ENCODE data around the gene TMEM132D. TPM values are rescaled to one million over a fixed set of nuclear protein-coding genes. Genes with fewer than 3 reads are reported as not detected.

TMEM132D gene
- total and polyA plus RNA-seq, 2 of the 4 experiments (the other 2 are of a cell fraction) = not detected

- POLR2A ChIA-PET (ENCODE audit: unreplicated experiment) = no interaction called here
Observed at GRCh38 chr12:129854591-129854990, 49.2 kb downstream of the TMEM132D start.

More at GRCh38 chr12:129854591-129854990, 49.2 kb downstream of the TMEM132D start:
- BruUV-seq (replicated peaks) = no TSS peak
- no peaks in the 10 kb centered on the region for H4K20me1 ChIP-seq (ENCODE audit: insufficient read depth, low read length)
- no peak overlapping the region for H3K9ac ChIP-seq (ENCODE audit: low read depth, low read length)
- H3K18ac ChIP-seq (ENCODE audit: low read depth, low read length) = no peak overlapping the region
- no peak overlapping the region for H3K14ac ChIP-seq (replicated peaks; ENCODE audit: low read depth, low read length)
- no peaks in the 10 kb centered on the region for H3K27me3 ChIP-seq (ENCODE audit: control insufficient read depth, insufficient read depth, low read length)
- H2AK9ac ChIP-seq (replicated peaks; ENCODE audit: low read depth, low read length, poor library complexity) = no peak overlapping the region
- DNase-seq (no peak), ATAC-seq (ENCODE audit: low read depth) (no peak)
- dilution Hi-C loops (cut with HindIII; ENCODE audit: low sequenced_read_pairs, unreplicated experiment) (no loop called here), intact Hi-C loops (cut with micrococcal nuclease) (no loop called here), in situ Hi-C loops (cut with MboI; ENCODE audit: low sequenced_read_pairs) (no loop called here)
- CTCF ChIA-PET = no interaction called here
- H3K9me1 ChIP-seq (ENCODE audit: insufficient read depth, low read length) = no peaks in the 10 kb centered on the region
- H3K4ac ChIP-seq (ENCODE audit: low read depth, low read length) = no peak overlapping the region
- TF ChIP-seq MXI1 (IDR thresholded peaks at IDR 0.05; ENCODE audit: borderline replicate concordance, low read depth, low read length) = no peak
- no peak for TF ChIP-seq CHD1 (IDR thresholded peaks at IDR 0.05; ENCODE audit: low read depth, low read length)
- no peak for TF ChIP-seq MAZ (IDR thresholded peaks at IDR 0.05; ENCODE audit: borderline replicate concordance, low read depth, low read length)
- no peak overlapping the region for H4K8ac ChIP-seq (ENCODE audit: low read depth in 2 of 2, low read length in 2 of 2)
- H2BK20ac ChIP-seq (ENCODE audit: low read depth, low read length) = no peak overlapping the region
- H3K4me2 ChIP-seq (ENCODE audit: low read depth, low read length) = no peak overlapping the region
- no peak overlapping the region for H3K56ac ChIP-seq (ENCODE audit: extremely low read depth, insufficient read depth, low read length)
- no peak overlapping the region for H3K23ac ChIP-seq (ENCODE audit: low read depth, low read length)
- no peak overlapping the region for H2BK120ac ChIP-seq (ENCODE audit: low read depth, low read length)
- H2BK5ac ChIP-seq (ENCODE audit: low read depth, low read length, poor library complexity, severe bottlenecking) = no peak overlapping the region
- no peak overlapping the region for H4K5ac ChIP-seq (ENCODE audit: low read depth, low read length)
- WGBS, 2 experiments (ENCODE audit: extremely low coverage in 2 of 2, insufficient read length in 1 of 2) = 17% methylated on average over 1 of the region's 6 CpGs; no CpG with 5 or more reads in 1 of the 2 experiments
- no peaks in the 10 kb centered on the region for H3K36me3 ChIP-seq (ENCODE audit: control insufficient read depth, insufficient read depth, low read length)
- H3K4me1 ChIP-seq (ENCODE audit: control insufficient read depth, insufficient read depth, low read length) = no peaks in the 10 kb centered on the region
- H3K79me1 ChIP-seq (ENCODE audit: low read depth in 1 of 2, low read length in 2 of 2) = no peaks in the 10 kb centered on the region
- no peak overlapping the region for H3K27ac ChIP-seq (ENCODE audit: insufficient read depth, low read length)
- no peak overlapping the region for H2AFZ ChIP-seq (replicated peaks; ENCODE audit: low read length, poor library complexity)
- H3K4me3 ChIP-seq (ENCODE audit: insufficient read depth, low read depth, low read length) = no peak overlapping the region
- H3K9me3 ChIP-seq (ENCODE audit: control insufficient read depth, insufficient read depth, low read length) = peaks cover 28% of the 10 kb centered on the region
- no peak overlapping the region for H2AK5ac ChIP-seq (ENCODE audit: low read depth, low read length)
- no peak overlapping the region for H2BK15ac ChIP-seq (ENCODE audit: low read depth, low read length)
- no peak overlapping the region for H4K91ac ChIP-seq (ENCODE audit: insufficient read depth, low read depth, low read length)
